Tibial nerve (tissue), 4 donors: ENCODE data around the gene NEDD4L. TPM values are rescaled to one million over a fixed set of nuclear protein-coding genes. Genes with fewer than 3 reads are reported as not detected.

Experiments
- DNase-seq, 2 donors: peaks; one replicate each; pipeline ENCODE4 v3.0.0-alpha.2; 2019; ENCODE audit warnings: low spot score in 2 of 2
- H3K27ac ChIP-seq, 4 donors: fragments of 200-600 bp; sonication (generic) in 3 of 4; one replicate each; pipeline ENCODE4 v1.5.1; 2017 to 2019; ENCODE audit warnings: mild to moderate bottlenecking in 1 of 4
- H3K27me3 ChIP-seq, 2 donors: fragments of 200-600 bp; sonication (generic) in 1 of 2; one replicate each; pipeline versions ENCODE4 v1.5.1 to v1.6.0; 2017 to 2019
- H3K36me3 ChIP-seq, 3 donors: fragments of 200-600 bp; sonication (generic); one replicate each; pipeline ENCODE4 v1.5.1; 2018 to 2019
- H3K4me1 ChIP-seq, 4 donors: fragments of 200-600 bp; sonication (generic) in 3 of 4; one replicate each; pipeline ENCODE4 v1.5.1; 2017 to 2019
- H3K4me3 ChIP-seq, 4 donors: fragments of 200-600 bp; sonication (generic) in 3 of 4; one replicate each; pipeline ENCODE4 v1.5.1; 2017 to 2019; ENCODE audit warnings: mild to moderate bottlenecking in 1 of 4, moderate library complexity in 1 of 4
- H3K9me3 ChIP-seq, 4 donors: fragments of 200-600 bp; sonication (generic) in 3 of 4; one replicate each; pipeline ENCODE4 v1.5.1; 2017 to 2019
- CTCF ChIP-seq, 5 experiments: fragments of 200-600 bp in 3 of 5; fragments of 450-650 bp in 2 of 5; sonication (generic) in 3 of 5; IDR thresholded peaks; one replicate each; pipeline ENCODE4 v1.5.1; 2016 to 2019; ENCODE audit warnings: antibody characterized with exemption in 5 of 5, mild to moderate bottlenecking in 3 of 5, moderate library complexity in 2 of 5
- EP300 ChIP-seq, 2 donors: sonication (generic); formaldehyde crosslinking; IDR thresholded peaks; one replicate each; pipeline ENCODE4 v1.6.1; 2017; ENCODE audit warnings: antibody characterized with exemption in 2 of 2, mild to moderate bottlenecking in 1 of 2
- POLR2A ChIP-seq, 2 donors: fragments of 450-650 bp; IDR thresholded peaks; one replicate each; pipeline ENCODE4 v1.6.1; 2017; ENCODE audit warnings: antibody characterized with exemption in 2 of 2, mild to moderate bottlenecking in 2 of 2, moderate library complexity in 2 of 2
- WGBS, 2 donors: methylation state at CpG; one replicate each; pipeline ENCODE4 v1.1.5; 2018; 5-methylcytosine and 5-hydroxymethylcytosine counted together
- total RNA-seq, 4 donors: library from RNA; depleted of rRNA; stranded (reverse); fragments of >200 nt; gene quantifications; one replicate each; pipeline ENCODE4 v1.1.0, GENCODE V29; 2016

Gene NEDD4L
- total RNA-seq, 4 donors from 2014 or later, result 15.3 to 59.9 (median 26.8) TPM

DNA sequence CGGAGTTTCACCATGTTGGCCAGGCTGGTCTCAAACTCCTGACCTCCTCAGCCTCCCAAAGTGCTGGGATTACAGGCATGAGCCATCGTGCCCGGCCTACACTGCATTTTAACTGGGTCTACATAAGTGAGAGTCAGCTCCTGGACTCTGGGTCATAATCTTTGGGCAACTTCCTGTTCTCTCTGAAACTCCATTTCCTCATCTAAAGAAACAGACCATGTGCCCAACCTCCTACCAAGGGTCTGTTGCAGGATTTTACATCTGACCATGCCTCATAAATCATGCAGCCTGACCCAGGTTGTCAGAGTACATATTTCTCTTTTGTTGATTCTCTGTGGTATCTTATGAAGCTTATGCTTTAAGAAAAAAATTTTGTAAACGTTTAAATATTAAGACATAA, 304.5 kb downstream of the NEDD4L start:
- WGBS, 2 donors, result 73 to 83% methylated on average over 4 of the region's 4 CpGs
- H3K36me3 ChIP-seq, result peaks cover 0 to 9% (median 0%) of the 10 kb centered on the region in 3 donors
- TF ChIP-seq CTCF (IDR thresholded peaks at IDR 0.05) (no peak), POLR2A (IDR thresholded peaks at IDR 0.05) (no peak), EP300 (IDR thresholded peaks at IDR 0.05) (no peak)
- no peaks in the 10 kb centered on the region for H3K27me3 ChIP-seq
- H3K27ac ChIP-seq, result no peak overlapping the region
- H3K4me3 ChIP-seq, result no peak overlapping the region
- no peak for DNase-seq
- H3K4me1 ChIP-seq, result peaks cover 0 to 6% (median 1%) of the 10 kb centered on the region in 4 donors
- H3K9me3 ChIP-seq, result no peaks in the 10 kb centered on the region

DNA sequence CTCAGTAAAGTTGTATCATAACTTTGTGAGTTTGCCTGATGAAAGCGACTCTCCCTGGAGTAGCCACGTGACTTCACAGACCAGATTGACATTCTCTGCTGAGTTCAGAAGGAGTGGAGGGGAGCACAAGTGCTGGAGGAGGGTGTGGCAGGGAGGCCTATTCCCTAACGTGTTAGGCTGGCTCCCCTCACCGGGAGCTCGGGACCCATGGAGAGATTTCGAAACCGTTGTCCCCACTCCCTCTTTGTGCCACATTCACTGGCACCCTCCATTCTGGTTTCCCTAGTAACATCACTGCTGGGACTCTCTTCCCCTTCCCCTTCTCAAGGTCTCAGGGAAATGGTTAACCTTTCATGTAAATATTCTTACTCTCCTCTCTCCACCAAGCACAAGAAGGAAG, 304.9 kb downstream of the NEDD4L start:
- H3K27me3 ChIP-seq, result no peaks in the 10 kb centered on the region
- H3K4me1 ChIP-seq, result peaks cover 0 to 6% (median 1%) of the 10 kb centered on the region in 4 donors
- no peak overlapping the region for H3K4me3 ChIP-seq
- WGBS, 2 donors, result 69 to 74% methylated on average over 7 of the region's 7 CpGs
- H3K27ac ChIP-seq, result no peak overlapping the region
- no peaks in the 10 kb centered on the region for H3K9me3 ChIP-seq
- no peak for DNase-seq
- TF ChIP-seq CTCF (IDR thresholded peaks at IDR 0.05) (no peak), EP300 (IDR thresholded peaks at IDR 0.05) (no peak), POLR2A (IDR thresholded peaks at IDR 0.05) (no peak)
- peaks cover 0 to 9% (median 0%) of the 10 kb centered on the region in 3 donors for H3K36me3 ChIP-seq

- 89 to 97% methylated on average over 2 of the region's 2 CpGs for WGBS, 2 donors
- H3K36me3 ChIP-seq, result peaks cover 0 to 9% (median 0%) of the 10 kb centered on the region in 3 donors
- H3K4me1 ChIP-seq, result peaks cover 0 to 6% (median 1%) of the 10 kb centered on the region in 4 donors
- H3K4me3 ChIP-seq, result no peak overlapping the region
- no peak for DNase-seq
- no peaks in the 10 kb centered on the region for H3K27me3 ChIP-seq
- H3K9me3 ChIP-seq, result no peaks in the 10 kb centered on the region
- H3K27ac ChIP-seq, result no peak overlapping the region
- TF ChIP-seq POLR2A (IDR thresholded peaks at IDR 0.05) (no peak), EP300 (IDR thresholded peaks at IDR 0.05) (no peak), CTCF (IDR thresholded peaks at IDR 0.05) (no peak)
Measured at GRCh38 chr18:58349650-58350049, 305.6 kb downstream of the NEDD4L start.

GRCh38 chr18:58350526-58350925, 306.5 kb downstream of the NEDD4L start:
- Histone ChIP-seq H3K27ac (no peak overlapping the region), H3K9me3 (no peaks in the 10 kb centered on the region), H3K4me3 (no peak overlapping the region), H3K4me1 (peaks cover 0 to 2% (median under 1%) of the 10 kb centered on the region in 4 donors), H3K27me3 (no peaks in the 10 kb centered on the region), H3K36me3 (peaks cover 0 to 9% (median 0%) of the 10 kb centered on the region in 3 donors)
- TF ChIP-seq EP300 (IDR thresholded peaks at IDR 0.05) (no peak), POLR2A (IDR thresholded peaks at IDR 0.05) (no peak), CTCF (IDR thresholded peaks at IDR 0.05) (no peak)
- no peak for DNase-seq
- WGBS, 2 donors, result 95 to 96% methylated on average over 5 of the region's 5 CpGs

- no peaks in the 10 kb centered on the region for H3K9me3 ChIP-seq
- no peak for DNase-seq
- no peak overlapping the region for H3K27ac ChIP-seq
- H3K27me3 ChIP-seq, result no peaks in the 10 kb centered on the region
- H3K4me3 ChIP-seq, result no peak overlapping the region
- H3K36me3 ChIP-seq, result peaks cover 0 to 9% (median 0%) of the 10 kb centered on the region in 3 donors
- TF ChIP-seq POLR2A (IDR thresholded peaks at IDR 0.05) (no peak), CTCF (IDR thresholded peaks at IDR 0.05) (no peak), EP300 (IDR thresholded peaks at IDR 0.05) (no peak)
- WGBS, 2 donors, result 87 to 93% methylated on average over 3 of the region's 3 CpGs
- no peaks in the 10 kb centered on the region for H3K4me1 ChIP-seq
Measured at GRCh38 chr18:58351776-58352175, 307.8 kb downstream of the NEDD4L start.
